NCI-H510A treated with DMSO at 0.1 percent for 48 hours (cell line): ENCODE results near the gene CCDC50.

Source experiments
- DNase-seq: peaks from one replicate; lab custom pipeline; 2025; lab: John Stamatoyannopoulos, UW

CCDC50 gene

DNA sequence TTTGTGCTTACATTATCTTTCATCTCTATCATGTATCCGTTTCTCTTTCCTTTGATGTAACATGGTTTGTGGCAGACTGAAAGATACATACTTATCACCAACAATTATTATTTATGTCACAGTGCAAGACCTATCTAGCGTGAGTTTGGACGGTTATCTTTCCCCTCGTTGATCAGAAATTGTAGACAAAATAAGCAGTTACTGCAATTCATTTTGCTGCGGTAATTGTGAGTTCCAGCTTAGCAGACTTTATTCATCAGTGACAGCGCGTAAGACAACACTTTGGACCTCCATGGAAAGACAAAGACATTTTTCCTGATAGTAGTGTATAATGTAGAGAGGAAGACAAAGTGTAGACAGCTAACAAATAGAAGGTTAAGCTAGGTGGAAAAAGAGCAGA is 52.1 kb downstream of the CCDC50 start:
- DNase-seq, result no peak

DNA sequence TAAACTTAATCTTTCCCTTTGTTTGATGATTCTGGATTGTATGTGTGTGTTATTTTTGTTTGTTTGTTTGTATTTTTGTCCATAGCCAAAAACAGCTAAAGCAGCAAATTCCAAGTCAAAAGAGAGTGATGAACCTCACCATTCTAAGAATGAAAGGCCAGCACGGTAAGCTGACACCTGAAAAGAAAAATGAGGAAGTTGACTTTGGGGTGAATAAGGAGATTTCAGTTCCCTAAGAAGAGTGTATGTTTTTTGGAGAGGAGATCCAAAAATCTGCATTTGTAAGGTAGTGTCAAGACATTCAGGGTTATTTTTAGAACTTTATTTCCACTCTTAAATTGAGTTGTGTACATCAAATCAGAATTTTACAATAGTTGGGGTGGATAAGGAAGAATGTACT is 53.5 kb downstream of the CCDC50 start:
- no peak for DNase-seq

DNA sequence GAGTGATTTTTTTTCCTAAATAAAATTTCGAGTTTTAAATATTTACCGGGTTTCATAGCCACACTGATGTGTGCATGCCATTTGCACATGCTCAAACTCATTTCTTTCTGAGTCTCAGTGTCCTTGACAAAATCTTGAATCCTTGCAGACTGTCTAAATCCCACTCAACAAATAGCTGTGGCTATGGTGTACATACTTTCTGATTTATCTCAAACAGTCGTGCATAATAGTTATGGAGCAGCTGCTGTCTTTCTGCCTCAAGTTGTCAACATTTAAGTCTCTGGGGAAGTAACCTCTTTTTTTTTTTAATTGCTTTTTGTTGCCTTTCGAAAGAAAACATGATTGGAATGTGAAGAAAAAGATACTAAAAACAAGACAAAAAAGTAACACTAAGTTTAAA is 53.9 kb downstream of the CCDC50 start:
- no peak for DNase-seq

DNA sequence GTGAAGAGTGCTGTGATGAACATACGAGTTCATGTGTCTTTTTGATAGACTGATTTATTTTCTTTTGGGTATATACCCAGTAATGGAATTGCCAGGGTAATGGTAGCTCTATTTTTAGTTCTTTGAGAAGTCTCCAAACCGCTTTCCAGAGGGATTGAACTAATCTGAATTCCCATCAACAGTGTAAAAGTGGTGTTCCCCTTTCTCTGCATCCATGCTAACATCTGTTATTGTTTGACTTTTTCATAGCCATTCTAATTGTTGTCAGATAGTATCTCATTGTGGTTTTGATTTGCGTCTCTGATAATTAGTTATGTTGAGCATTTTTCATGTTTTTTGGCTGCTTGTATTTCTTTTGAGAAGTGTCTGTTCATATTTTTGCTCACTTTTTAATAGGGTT is 55.9 kb downstream of the CCDC50 start:
- no peak for DNase-seq

DNA sequence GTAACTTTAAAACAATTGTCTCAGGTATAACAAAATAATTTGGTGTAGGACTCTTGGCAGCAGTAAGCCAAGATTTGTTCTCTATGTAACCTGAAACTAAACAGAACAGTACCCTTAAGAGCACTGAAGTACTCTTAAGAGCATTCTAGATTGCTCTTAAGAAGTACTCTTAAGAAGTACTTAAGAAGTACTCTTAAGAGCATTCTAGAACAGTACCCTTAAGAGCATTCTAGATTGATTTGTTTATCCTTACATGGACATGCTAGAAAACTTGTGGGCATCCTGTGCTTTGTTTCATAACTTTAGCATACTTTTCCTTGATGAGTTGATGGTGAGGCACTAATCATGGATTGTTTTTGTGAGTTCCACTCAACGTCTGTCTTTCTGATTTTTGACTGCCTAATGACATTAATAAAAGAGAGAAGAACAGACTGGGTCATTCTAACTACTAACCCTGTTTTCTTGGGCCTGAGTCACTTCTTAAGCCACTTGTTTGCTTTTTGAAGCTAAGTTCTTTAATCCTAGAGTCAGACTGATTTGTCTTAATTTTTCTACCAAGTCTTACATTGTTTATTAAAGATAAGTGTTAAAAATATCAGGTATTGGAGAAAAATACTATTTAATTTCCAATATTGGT is 58.4 kb downstream of the CCDC50 start:
- no peak for DNase-seq

DNA sequence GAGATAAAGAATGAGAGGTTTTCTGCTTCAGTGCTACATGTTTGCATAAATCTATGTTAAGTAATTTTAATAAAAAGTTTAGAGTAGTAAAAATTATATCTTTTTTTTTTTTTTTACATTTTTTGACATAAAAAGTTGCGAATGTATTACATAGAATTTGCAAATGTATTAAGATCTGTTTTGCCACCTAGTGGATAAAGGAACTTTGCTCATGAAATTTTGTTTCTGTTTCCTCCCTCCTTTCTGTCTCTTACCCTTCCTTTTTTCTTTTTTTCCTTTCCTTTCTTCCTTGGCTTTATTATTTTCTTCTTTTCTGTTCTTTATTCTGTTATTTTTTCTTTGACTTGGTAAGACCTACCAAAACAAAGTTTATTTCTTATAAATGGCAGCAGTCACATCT is 59.6 kb downstream of the CCDC50 start:
- no peak for DNase-seq

DNA sequence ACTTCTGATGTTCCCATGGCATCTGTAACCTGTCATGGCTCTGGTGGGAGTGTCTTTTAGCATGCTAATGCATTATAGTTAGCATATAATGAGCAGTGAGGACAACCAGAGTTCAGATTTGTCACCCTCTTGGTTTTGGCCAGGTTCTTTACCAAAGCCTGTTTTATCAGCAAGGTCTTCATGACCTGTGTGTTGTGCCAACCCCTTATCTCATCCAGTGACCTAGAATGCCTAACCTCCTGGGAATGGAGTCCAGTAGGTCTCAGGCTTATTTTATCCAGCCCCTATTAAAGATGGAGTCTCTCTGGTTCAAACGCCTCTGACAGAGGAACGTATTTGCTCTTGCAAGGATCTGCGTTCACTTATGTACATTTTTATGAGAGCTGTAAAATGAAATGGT is 61.4 kb downstream of the CCDC50 start:
- no peak for DNase-seq

DNA sequence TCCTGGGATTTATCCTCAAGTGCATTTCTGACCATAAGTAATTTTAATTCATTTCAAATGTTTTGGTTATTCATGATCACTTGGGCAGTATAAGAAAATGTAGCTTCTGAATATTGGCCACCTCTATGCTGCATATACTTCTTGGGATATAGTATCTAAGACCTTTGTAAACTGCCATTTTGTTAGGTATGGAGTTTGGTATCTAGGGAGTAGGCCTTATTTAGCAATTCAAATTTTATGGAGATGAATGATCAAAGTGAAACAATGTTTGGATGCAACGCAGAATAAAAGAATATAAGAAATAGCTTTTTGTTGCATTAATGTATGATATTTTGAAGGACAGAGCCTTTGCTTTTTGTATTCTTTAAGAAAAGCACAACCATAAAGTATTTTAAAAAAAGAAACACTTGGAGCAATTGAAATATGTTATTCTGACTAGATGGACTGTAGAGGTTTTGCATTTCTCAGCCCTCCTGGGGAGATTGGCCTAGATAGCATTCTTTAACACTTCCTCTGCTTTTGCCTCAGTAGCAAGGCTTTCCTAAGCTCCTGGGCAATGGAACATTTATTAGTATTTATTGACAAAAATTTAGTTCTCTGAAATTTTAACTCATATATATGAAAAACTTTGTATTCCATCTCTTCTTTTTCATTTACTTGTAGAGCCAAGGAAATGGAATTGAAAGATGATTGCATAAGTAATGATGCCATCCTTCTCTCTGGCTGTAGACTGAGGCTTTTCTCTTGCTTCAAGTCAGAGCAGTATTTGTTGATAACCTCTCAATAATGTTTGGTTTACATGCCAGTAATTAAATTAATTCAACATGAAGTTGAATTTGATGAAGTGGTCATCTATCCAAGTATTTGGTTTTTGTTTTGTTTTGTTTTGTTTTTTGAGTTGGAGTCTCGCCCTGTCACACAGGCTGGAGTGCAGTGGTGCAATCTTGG is 62.9 kb downstream of the CCDC50 start:
- DNase-seq, result no peak

DNA sequence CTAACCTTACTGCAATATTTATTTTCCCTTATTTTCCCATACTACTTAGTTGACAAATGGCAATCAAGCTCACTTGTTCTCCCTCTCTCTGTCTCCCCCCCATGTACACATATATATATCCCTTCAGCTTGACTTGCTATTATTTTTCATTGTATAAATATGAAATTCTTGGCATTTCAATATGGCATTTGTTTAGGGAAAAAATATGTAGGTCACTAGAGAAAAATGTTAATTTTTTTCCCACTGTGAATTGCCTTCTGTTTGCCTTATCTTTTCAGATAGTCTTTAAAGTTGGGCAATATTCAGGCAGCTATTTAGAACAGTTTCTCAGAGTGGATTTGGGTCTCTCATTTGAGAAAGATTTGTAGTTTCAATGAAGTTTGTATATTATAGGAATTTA is 64.0 kb downstream of the CCDC50 start:
- no peak for DNase-seq

DNA sequence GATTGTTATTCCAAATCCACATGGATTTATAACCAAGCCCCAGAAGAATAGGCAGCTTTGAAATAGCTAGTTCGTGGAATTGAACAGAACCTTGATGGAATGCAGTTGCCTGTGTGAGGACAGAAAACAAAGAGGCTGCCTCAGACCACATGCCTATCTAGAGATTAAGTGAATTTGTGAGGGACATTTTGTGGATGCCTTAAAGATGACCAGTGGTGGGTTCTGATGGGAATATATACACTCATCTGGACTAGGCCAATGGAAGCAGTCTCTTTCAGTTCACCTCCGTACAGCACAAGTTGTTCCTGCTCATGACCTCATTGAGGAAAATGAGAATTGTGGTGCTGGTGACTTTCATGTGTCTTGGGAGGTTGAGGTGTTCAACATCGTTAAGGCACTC is 68.6 kb downstream of the CCDC50 start:
- no peak for DNase-seq

DNA sequence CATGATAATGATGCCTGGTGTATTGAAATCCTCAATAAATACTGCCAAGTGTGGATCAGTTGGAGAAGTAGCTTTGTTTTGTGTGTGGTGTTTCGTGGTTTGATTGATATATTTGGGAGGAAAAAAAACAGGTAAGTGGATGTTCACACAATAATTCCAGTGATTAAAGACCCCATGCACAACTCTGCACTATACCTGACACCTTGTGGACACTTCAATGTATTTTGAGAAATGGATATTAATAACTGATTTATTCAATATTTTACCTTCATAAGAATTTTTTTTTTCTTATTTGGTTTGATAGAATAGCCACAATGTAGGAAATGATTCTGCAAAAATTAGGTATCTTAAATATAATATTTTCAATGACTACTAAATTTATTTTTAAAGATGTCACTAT is 69.4 kb downstream of the CCDC50 start:
- DNase-seq, result no peak

DNA sequence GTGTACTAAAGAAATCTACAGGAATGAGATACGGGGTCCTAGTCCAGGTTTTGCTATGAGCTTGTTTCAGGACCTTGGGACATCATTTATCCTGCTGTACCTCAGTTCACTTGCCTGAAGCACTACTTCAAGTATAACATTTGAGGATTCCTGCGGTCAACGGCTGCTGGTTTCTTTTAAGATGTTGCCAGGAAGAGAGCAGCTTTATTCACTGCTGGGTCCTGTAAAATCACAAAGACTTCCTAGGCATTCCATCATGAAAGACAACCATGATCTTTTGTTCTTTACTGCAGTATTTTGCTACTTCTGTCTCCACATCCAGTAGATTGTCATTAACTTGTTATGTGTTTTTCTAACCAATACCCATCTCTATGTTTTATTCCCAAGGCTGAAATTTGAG is 70.7 kb downstream of the CCDC50 start:
- no peak for DNase-seq

DNA sequence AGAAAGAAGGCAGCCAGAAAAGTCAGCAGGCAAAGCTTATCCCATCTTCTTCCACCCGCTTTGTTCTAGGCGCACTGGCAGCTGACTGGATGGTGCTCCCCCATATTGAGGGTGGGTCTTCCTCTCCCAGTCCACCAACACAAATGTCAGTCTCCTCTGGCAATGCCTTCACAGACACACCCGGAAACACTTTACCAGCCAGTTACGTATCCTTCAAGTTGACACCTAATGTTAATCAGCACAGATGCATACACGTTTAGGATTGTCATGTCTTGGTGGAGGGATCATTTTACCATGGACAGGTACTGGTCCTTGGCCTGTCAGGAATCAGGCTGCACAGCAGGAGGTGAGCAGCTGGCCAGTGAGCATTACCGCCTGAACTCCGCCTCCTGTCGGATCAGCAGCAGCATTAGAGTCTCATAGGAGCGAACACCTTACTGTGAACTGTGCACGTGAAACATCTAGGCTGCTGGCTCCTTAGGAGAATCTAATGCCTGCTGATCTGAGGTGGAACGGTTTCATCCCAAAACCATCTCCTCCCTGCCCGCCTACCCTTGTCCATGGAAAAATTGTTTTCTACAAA is 72.7 kb downstream of the CCDC50 start:
- DNase-seq, result no peak

DNA sequence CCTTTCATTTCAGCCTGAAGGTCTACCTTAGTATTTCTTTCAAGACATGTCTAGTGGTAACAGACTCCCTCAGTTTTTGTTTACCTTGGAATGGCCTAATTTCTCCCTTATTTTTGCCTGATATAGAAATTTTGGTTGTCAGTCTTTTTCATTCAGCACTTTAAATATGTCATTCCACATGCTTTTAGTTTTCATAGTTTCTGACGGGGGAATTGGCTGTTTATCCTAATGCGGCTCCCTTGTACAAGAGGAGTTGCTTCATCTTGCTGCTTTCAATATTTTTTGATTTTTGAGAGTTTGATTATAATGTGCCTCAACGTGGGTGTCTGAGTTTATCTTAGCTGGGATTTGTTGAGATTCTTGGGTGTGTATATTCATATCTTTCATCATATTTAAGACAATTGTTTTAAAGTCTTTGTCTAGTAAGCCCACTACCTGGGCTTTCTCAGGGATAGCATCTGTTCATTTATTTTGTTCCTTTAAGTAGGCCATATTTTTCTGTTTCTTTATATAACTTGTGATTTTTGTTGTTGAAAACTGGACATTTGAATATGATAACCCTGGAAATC is 80.7 kb downstream of the CCDC50 start:
- no peak for DNase-seq

DNA sequence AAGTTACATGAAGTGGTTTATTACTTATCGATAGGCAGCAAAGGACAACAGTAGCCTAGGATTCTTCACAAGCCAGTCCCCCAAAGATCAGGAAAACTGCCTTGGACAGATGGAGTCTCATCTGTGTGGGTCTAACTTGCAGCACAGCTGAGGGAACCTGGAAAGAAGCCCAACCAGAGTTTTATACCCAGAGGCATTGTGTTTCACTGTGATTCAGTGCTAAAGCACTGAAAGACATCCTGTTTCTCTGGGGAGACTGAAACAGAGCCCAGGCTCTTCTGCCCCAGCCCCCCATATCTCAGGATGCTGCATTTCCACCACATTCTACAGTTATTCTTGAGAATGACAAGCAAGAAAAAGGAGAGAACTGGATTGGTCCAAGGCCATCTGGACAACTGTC is 83.6 kb downstream of the CCDC50 start:
- no peak for DNase-seq

DNA sequence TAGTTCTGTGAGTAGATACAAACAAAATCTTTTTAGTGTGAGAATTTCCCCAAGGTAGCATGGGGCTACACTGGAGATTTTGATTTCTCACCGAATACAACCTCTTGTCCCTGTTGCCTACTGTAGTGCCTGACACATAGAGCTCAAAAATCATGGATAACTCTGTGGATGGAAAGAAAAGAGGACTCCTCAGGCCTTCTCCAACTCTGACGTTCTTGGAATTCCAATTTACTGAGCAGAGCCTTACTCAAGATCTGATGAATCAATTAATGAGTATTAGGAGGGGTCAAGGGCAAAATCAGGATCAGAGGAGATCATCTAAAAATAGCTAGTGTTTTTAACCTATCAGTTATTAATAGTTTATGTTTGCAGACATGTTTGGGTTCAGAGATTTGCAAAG is 85.1 kb downstream of the CCDC50 start:
- DNase-seq, result no peak

DNA sequence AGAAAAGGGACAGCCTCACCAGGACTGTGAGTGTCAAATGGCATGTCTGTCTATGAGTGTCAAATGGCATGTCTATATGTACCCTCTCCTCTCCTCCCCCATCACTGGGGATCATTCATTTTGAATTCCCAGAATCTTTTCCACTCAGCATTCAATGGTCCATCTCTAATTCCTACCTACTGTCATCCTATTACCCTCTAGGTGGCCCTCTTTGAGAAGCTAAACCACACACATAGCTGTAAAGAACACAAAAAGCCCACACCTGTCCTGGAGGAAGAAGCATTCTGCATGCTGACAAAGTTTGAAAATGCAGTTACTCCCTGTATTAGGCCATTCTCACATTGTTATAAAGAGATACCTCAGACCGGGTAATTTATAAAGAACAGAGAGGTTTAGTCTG is 85.5 kb downstream of the CCDC50 start:
- no peak for DNase-seq

DNA sequence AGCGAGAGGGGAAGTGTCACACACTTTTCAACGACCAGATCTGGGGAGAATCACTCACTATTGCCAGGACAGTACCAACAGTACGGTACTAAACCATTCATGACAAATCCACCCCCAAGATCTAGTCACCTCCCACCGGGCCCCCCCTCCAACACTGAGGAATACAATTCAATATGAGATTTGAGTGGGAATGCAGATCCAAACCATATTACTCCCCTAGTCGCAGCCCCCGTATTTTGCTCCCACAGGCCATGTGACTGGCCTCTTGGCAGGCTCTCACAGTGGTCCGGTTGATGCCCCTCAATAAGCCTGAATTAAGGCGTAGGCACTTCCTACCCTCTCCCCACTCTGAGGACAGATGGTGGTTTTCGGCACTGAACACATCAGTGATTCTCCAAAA is 86.4 kb downstream of the CCDC50 start:
- no peak for DNase-seq

DNA sequence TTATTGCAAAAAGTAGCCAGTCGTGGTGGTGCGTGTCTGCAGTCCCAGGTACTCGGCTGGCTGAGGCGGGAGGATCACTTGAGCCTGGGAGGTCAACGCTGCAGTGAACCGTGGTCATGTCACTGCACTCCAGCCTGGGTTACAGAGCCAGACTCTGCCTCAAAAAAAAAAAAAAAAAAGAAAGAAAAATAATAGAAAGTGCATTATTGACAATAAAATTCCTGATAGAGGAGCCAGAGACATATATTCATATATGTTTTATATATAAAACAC is 88.2 kb downstream of the CCDC50 start:
- DNase-seq, result no peak

DNA sequence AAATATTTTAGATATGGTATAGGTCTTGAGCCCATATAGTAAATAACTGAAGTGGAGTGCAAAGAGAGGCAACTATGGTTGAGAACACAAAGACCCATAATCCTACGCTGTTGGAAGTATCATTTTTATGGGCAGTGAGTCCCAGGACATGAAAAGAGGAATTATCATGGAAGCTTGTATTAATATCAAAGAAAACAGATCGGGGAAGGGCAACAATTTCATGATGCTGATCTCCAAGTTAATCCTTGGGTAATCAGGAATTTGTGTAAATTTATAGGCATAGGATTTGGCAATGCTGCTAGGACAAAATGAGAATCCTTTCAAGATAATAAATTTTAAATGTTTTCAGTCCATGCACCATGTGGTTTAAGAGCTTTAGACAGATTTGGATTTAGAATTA is 91.6 kb downstream of the CCDC50 start:
- DNase-seq, result no peak

DNA sequence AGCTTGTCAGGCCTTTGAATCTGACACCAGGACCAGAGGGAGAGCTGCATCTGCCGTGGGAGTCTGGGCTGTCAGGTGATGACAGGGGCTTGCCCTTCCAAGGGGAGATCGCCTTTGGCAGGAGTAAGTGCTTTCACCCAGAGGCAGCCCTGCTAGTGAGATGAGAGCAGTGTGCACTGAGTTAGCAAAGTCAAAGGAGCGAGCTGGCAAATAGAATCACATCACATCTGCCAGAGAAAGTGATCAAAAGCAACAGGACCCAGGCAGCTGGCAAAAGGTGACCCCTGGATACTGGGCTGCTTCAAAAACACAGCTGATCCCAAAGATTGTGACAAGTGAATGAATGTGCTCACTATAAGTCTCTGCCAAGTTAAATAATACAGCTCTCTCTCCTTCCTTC is 95.7 kb downstream of the CCDC50 start:
- DNase-seq, result no peak

DNA sequence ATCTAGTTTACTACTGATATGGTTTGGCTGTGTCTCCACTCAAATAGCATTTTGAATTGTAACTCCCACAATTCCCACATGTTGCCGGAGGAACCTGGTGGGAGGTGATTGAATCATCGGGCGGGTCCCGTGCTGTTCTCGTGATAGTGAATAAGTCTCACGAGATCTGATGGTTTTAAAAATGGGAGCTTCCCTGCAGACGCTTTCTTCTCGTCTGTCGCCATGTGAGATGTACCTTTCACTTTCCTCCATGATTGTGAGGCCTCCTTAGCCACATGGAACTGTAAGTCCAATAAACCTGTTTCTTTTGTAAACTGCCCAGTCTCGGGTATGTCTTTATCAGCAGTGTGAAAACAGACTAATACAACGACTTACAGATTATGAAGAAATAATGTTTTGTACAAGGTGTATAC is 96.1 kb downstream of the CCDC50 start:
- no peak for DNase-seq

DNA sequence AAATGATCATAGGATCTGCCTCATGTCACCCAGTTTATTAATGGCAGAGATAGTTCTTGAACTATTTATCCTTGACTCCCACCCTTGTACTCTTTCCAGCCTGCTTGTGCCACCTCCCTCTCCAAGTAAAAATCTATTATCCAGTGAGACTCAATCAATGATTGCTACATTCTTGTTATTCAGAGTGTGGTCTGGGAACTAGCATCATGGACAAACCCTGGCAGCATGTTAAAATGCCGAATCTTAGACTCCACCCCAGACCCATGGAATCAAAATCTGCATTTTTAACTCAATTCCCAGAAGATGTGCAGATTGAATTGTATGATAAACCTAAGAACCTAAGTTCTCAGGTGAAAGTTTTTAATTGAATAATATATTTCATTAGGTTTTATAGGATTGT is 97.1 kb downstream of the CCDC50 start:
- no peak for DNase-seq
